K562 (cell line): ENCODE measurements around the gene NPAS3. TPM values are rescaled to one million over a fixed set of nuclear protein-coding genes. Genes with fewer than 3 reads are reported as not detected.
A peak's percentile ranks its signal among the peaks of the same experiment; 100 is the strongest.

Experiments
- BRD9 ChIP-seq: fragments of 450-650 bp; IDR thresholded peaks from 2 replicates; pipeline ENCODE4 v1.6.1; 2018; ENCODE audit warnings: low read depth; ENCODE audit not compliant: partially characterized antibody
- GATA2 ChIP-seq: sonication (generic); formaldehyde crosslinking; IDR thresholded peaks from 2 replicates; pipeline ENCODE4 v1.4.0; 2020; ENCODE audit warnings: mild to moderate bottlenecking, missing genetic modification reagents
- MEF2D ChIP-seq: conservative IDR thresholded peaks from 2 replicates; pipeline ENCODE4 v1.6.1; 2016; ENCODE audit warnings: low read depth, missing genetic modification characterization, missing compliant biosample characterization
- MTA2 ChIP-seq: fragments of 450-650 bp; IDR thresholded peaks from 2 replicates; pipeline ENCODE4 v1.6.1; 2016; ENCODE audit warnings: low read depth
- NCOA6 ChIP-seq: fragments of 450-650 bp; IDR thresholded peaks from 2 replicates; pipeline ENCODE4 v1.6.1; 2017; ENCODE audit warnings: mild to moderate bottlenecking
- NR2F6 ChIP-seq: fragments of 450-650 bp; formaldehyde crosslinking; IDR thresholded peaks from 2 replicates; pipeline ENCODE4 v1.4.0; 2020; ENCODE audit warnings: mild to moderate bottlenecking
- TOE1 ChIP-seq, 2 experiments: fragments of 450-650 bp in 1 of 2; sonication (generic) in 1 of 2; formaldehyde crosslinking in 1 of 2; IDR thresholded peaks; 2 replicates each; pipeline versions ENCODE4 v1.7.1 to v1.8.0; 2016 to 2022; ENCODE audit warnings: borderline replicate concordance in 2 of 2, mild to moderate bottlenecking in 2 of 2, antibody characterized with exemption in 1 of 2, inconsistent platforms in 1 of 2, low read depth in 1 of 2, missing genetic modification reagents in 1 of 2, moderate library complexity in 1 of 2
- YY1 ChIP-seq, 3 experiments: IDR thresholded peaks; 2 replicates each; pipeline ENCODE4 v1.6.1; 2011; ENCODE audit warnings: low read length in 2 of 3, mild to moderate bottlenecking in 2 of 3, moderate library complexity in 2 of 3, borderline replicate concordance in 1 of 3, control low read depth in 1 of 3, low read depth in 1 of 3; ENCODE audit not compliant: insufficient read depth in 3 of 3, insufficient replicate concordance in 2 of 3, control insufficient read depth in 1 of 3, insufficient read length in 1 of 3; ENCODE audit errors: extremely low read depth in 1 of 3
- ZEB2 ChIP-seq: fragments of 450-650 bp; IDR thresholded peaks from 2 replicates; pipeline ENCODE4 v1.6.1; 2016
- ZNF165 ChIP-seq: fragments of 250-450 bp; sonication (Bioruptor Pico); IDR thresholded peaks from 2 replicates; pipeline ENCODE4 v1.4.0; 2020; ENCODE audit warnings: borderline replicate concordance
- ZNF766 ChIP-seq: fragments of 200-800 bp; sonication (Bioruptor generic); conservative IDR thresholded peaks from 2 replicates; pipeline ENCODE4 v1.6.1; 2016; ENCODE audit warnings: missing genetic modification characterization, missing compliant biosample characterization
- polyA plus RNA-seq, 8 experiments: library from polyadenylated mRNA; depleted of rRNA in 4 of 8; stranded (reverse) in 5 of 8; unstranded in 3 of 8; fragments of >200 nt; fragmentation: Nextera tagmentation in 2 of 8; fragmentation: Illumina TruSeq in 1 of 8; extraction: Ambion mirVana in 2 of 8; extraction: Trizol in 1 of 8; gene quantifications; 2 replicates each; pipeline versions ENCODE4 v1.2.1 to v1.2.3, GENCODE V29; 2011 to 2014; ENCODE audit warnings: inconsistent platforms in 1 of 8, missing spikeins in 1 of 8
- total RNA-seq, 7 experiments: library from RNA; depleted of rRNA in 6 of 7; stranded (reverse); fragments of >200 nt in 6 of 7; fragmentation: Illumina TruSeq in 2 of 7; extraction: Trizol in 2 of 7; gene quantifications; 2 replicates each; pipeline versions ENCODE4 v1.2.1 to v1.2.3, GENCODE V29; 2011 to 2021; ENCODE audit warnings: low replicate concordance in 1 of 7
- TF ChIP-seq, protein P1 (sequence below), 2 experiments: fragments of 450-650 bp; formaldehyde crosslinking in 1 of 2; IDR thresholded peaks; 2 replicates each; pipeline versions ENCODE4 v1.4.0 to v1.6.1; 2014 to 2020; ENCODE audit warnings: mild to moderate bottlenecking in 2 of 2, borderline replicate concordance in 1 of 2, low read depth in 1 of 2
- TF ChIP-seq, protein P2 (sequence below): fragments of 250-450 bp; sonication (Bioruptor Pico); IDR thresholded peaks from 2 replicates; pipeline ENCODE4 v1.8.0; 2022; ENCODE audit warnings: moderate library complexity, mild to moderate bottlenecking, inconsistent platforms
- TF ChIP-seq, protein P3 (sequence below): sonication (generic); IDR thresholded peaks from 2 replicates; pipeline ENCODE4 v1.6.1; 2016
- TF ChIP-seq, protein P4 (sequence below): fragments of 250-450 bp; sonication (Bioruptor Pico); IDR thresholded peaks from 2 replicates; pipeline ENCODE4 v1.8.0; 2022; ENCODE audit warnings: inconsistent platforms, mild to moderate bottlenecking, moderate library complexity, borderline replicate concordance

The NPAS3 gene
- total and polyA plus RNA-seq, 9 of the 15 experiments (the other 6 are each of a cell fraction or from before 2014, with no cell fraction given) = 0.04 TPM; not detected in 8

DNA sequence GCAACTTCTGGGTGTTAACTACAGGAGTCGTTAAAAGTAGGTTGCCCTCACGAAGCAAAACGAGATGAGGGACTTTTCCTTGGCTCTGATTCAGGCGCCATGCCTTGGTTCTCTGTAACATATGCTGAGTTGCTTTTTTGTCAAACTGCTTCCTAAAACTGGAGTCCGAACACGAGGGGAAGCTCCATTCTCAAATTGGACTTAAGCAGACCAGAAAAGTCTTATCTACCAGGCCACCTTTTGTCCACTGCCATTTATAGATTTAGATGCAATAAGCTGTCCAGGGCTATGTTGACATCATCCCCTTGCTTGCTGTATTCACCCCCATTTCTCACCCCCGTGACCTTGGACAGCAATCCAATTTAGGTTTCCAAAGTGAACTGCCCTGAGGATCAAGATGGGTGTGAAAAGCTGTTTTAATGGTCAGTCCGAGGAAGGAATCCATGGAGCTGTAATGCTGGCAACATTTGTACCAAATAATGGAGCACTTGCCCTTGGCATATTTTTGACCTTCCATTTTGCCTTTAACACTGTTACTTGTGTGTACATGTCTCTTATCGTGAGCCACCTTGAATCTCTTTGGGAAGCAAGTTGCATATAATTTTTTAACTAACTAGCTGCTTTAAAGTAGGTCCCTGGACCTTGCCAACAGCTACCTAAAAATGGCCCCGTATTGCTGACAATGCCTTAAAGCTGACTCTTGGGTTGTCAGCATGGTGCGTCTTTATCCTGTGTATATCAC, 714.1 kb downstream of the NPAS3 start (continued):
- TF ChIP-seq, protein P1, sequence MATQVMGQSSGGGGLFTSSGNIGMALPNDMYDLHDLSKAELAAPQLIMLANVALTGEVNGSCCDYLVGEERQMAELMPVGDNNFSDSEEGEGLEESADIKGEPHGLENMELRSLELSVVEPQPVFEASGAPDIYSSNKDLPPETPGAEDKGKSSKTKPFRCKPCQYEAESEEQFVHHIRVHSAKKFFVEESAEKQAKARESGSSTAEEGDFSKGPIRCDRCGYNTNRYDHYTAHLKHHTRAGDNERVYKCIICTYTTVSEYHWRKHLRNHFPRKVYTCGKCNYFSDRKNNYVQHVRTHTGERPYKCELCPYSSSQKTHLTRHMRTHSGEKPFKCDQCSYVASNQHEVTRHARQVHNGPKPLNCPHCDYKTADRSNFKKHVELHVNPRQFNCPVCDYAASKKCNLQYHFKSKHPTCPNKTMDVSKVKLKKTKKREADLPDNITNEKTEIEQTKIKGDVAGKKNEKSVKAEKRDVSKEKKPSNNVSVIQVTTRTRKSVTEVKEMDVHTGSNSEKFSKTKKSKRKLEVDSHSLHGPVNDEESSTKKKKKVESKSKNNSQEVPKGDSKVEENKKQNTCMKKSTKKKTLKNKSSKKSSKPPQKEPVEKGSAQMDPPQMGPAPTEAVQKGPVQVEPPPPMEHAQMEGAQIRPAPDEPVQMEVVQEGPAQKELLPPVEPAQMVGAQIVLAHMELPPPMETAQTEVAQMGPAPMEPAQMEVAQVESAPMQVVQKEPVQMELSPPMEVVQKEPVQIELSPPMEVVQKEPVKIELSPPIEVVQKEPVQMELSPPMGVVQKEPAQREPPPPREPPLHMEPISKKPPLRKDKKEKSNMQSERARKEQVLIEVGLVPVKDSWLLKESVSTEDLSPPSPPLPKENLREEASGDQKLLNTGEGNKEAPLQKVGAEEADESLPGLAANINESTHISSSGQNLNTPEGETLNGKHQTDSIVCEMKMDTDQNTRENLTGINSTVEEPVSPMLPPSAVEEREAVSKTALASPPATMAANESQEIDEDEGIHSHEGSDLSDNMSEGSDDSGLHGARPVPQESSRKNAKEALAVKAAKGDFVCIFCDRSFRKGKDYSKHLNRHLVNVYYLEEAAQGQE (IDR thresholded peaks at IDR 0.05; ENCODE audit: borderline replicate concordance) = peak; percentile 59
- TF ChIP-seq, protein P1 (CRISPR knock-in tag; IDR thresholded peaks at IDR 0.05; ENCODE audit: low read depth) = no peak
- TF ChIP-seq NR2F6 (CRISPR knock-in tag) (no peak), ZEB2 (no peak), YY1 (IDR thresholded peaks at IDR 0.05; ENCODE audit: borderline replicate concordance in 1 of 3, control insufficient read depth in 1 of 3, extremely low read depth in 1 of 3, insufficient read depth in 3 of 3, insufficient read length in 1 of 3, insufficient replicate concordance in 2 of 3, low read depth in 1 of 3, low read length in 2 of 3) (no peak), TOE1 (IDR thresholded peaks at IDR 0.05; ENCODE audit: borderline replicate concordance) (no peak), TOE1 (CRISPR knock-in tag; IDR thresholded peaks at IDR 0.05; ENCODE audit: borderline replicate concordance, low read depth) (no peak), ZNF165 (no peak), MTA2 (peak; percentile 46; the same call in 1 of the 2 replicates), BRD9 (no peak), NCOA6 (no peak), GATA2 (peak; percentile 57), MEF2D (peak; percentile 95), ZNF766 (CRISPR knock-in tag) (0 out of 2 replicates have a peak, but pooled peaks have one; percentile 17)
- TF ChIP-seq, protein P2, sequence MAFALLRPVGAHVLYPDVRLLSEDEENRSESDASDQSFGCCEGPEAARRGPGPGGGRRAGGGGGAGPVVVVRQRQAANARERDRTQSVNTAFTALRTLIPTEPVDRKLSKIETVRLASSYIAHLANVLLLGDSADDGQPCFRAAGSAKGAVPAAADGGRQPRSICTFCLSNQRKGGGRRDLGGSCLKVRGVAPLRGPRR (CRISPR knock-in tag) = no peak
- TF ChIP-seq, protein P3, sequence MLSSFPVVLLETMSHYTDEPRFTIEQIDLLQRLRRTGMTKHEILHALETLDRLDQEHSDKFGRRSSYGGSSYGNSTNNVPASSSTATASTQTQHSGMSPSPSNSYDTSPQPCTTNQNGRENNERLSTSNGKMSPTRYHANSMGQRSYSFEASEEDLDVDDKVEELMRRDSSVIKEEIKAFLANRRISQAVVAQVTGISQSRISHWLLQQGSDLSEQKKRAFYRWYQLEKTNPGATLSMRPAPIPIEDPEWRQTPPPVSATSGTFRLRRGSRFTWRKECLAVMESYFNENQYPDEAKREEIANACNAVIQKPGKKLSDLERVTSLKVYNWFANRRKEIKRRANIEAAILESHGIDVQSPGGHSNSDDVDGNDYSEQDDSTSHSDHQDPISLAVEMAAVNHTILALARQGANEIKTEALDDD = peak; percentile 62
- TF ChIP-seq, protein P4, sequence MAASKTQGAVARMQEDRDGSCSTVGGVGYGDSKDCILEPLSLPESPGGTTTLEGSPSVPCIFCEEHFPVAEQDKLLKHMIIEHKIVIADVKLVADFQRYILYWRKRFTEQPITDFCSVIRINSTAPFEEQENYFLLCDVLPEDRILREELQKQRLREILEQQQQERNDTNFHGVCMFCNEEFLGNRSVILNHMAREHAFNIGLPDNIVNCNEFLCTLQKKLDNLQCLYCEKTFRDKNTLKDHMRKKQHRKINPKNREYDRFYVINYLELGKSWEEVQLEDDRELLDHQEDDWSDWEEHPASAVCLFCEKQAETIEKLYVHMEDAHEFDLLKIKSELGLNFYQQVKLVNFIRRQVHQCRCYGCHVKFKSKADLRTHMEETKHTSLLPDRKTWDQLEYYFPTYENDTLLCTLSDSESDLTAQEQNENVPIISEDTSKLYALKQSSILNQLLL (CRISPR knock-in tag) = no peak
